GM20431 (cell line): ENCODE measurements around the gene CROCC2.

Experiments
- in situ Hi-C: fragments of 300-500 bp; cut with MseI, MboI; formaldehyde crosslinking; loops from one replicate; pipeline ENCODE4 v1.15.0; 2020; ENCODE audit warnings: low sequenced_read_pairs; ENCODE audit not compliant: unreplicated experiment

Gene CROCC2

GRCh38 chr2:241006412-241006811 lies 100.3 kb downstream of the CROCC2 start:
- in situ Hi-C loops = no loop called here

- in situ Hi-C loops = no loop called here
These were observed 101.0 kb downstream of the CROCC2 start for GRCh38 chr2:241007111-241007510.

GRCh38 chr2:241007880-241008710 lies 102.0 kb downstream of the CROCC2 start:
- in situ Hi-C loops = no loop called here

GRCh38 chr2:241008711-241009121 lies 102.6 kb downstream of the CROCC2 start:
- in situ Hi-C loops = no loop called here

- in situ Hi-C loops = no loop called here
These were observed 103.1 kb downstream of the CROCC2 start for GRCh38 chr2:241009191-241009590.

- in situ Hi-C loops = no loop called here
These were observed 103.7 kb downstream of the CROCC2 start for GRCh38 chr2:241009601-241010530.

- in situ Hi-C loops = no loop called here
These were observed 104.6 kb downstream of the CROCC2 start for GRCh38 chr2:241010531-241011295.

GRCh38 chr2:241011296-241011600 lies 105.1 kb downstream of the CROCC2 start:
- in situ Hi-C loops = no loop called here

- in situ Hi-C loops = no loop called here
These were observed 105.8 kb downstream of the CROCC2 start for GRCh38 chr2:241011751-241012510.

GRCh38 chr2:241014224-241014623 lies 108.1 kb downstream of the CROCC2 start:
- in situ Hi-C loops = no loop called here

GRCh38 chr2:241014764-241015163 lies 108.6 kb downstream of the CROCC2 start:
- in situ Hi-C loops = no loop called here

- in situ Hi-C loops = no loop called here
These were observed 109.3 kb downstream of the CROCC2 start for GRCh38 chr2:241015439-241015838.

GRCh38 chr2:241017228-241017940 lies 111.2 kb downstream of the CROCC2 start:
- in situ Hi-C loops = no loop called here

- in situ Hi-C loops = no loop called here
These were observed 112.1 kb downstream of the CROCC2 start for GRCh38 chr2:241018051-241018891.

GRCh38 chr2:241019441-241020139 lies 113.5 kb downstream of the CROCC2 start:
- in situ Hi-C loops = no loop called here

- in situ Hi-C loops = no loop called here
These were observed 114.1 kb downstream of the CROCC2 start for GRCh38 chr2:241020201-241020600.

GRCh38 chr2:241020629-241021190 lies 114.6 kb downstream of the CROCC2 start:
- in situ Hi-C loops = no loop called here
